GM12874 (cell line): ENCODE measurements around the gene SCFD2.

Experiments
- CTCF ChIP-seq: IDR thresholded peaks from 2 replicates; pipeline ENCODE4 v1.5.1; 2011; ENCODE audit warnings: low read depth, mild to moderate bottlenecking, control low read depth, low read length, moderate library complexity; ENCODE audit not compliant: insufficient read depth

The SCFD2 gene

GRCh38 chr4:52919461-52919860, 446.4 kb downstream of the SCFD2 start:
- TF ChIP-seq CTCF: no peak

GRCh38 chr4:52917817-52918216, 448.0 kb downstream of the SCFD2 start:
- no peak for TF ChIP-seq CTCF

- no peak for TF ChIP-seq CTCF
Measured at GRCh38 chr4:52915730-52916300, 450.0 kb downstream of the SCFD2 start.

GRCh38 chr4:52915191-52915590, 450.7 kb downstream of the SCFD2 start:
- TF ChIP-seq CTCF: no peak

- no peak for TF ChIP-seq CTCF
Measured at GRCh38 chr4:52914051-52914605, 451.7 kb downstream of the SCFD2 start.

- no peak for TF ChIP-seq CTCF
Measured at GRCh38 chr4:52912608-52913007, 453.3 kb downstream of the SCFD2 start.

GRCh38 chr4:52911684-52912294, 454.1 kb downstream of the SCFD2 start:
- peak; percentile 85 for TF ChIP-seq CTCF
